ENCODE data around the gene PCDHA12.
"Not testable (repeated sequence)": the region's sequence is repeated elsewhere in the genome, so short reads cannot be mapped to it uniquely, and the experiment has no call there.

The PCDHA12 gene

DNA sequence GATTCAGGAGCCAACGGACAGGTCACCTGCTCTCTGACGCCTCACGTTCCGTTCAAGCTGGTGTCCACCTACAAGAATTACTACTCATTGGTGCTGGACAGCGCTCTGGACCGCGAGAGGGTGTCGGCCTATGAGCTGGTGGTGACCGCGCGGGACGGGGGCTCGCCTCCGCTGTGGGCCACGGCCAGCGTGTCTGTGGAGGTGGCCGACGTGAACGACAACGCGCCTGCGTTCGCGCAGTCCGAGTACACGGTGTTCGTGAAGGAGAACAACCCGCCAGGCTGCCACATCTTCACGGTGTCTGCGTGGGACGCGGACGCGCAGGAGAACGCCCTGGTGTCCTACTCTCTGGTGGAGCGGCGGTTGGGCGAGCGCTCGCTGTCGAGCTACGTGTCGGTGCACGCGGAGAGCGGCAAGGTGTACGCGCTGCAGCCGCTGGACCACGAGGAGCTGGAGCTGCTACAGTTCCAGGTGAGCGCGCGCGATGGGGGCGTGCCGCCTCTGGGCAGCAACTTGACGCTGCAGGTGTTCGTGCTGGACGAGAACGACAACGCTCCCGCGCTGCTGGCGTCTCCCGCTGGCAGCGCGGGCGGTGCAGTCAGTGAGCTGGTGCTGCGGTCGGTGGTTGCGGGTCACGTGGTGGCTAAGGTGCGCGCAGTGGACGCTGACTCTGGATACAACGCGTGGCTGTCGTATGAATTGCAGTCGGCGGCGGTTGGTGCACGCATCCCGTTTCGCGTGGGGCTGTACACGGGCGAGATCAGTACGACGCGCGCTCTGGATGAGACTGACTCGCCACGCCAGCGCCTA is 17.7 kb upstream of the PCDHA12 start:
- no peak for DNase-seq (ENCODE audit: low read depth)

DNA sequence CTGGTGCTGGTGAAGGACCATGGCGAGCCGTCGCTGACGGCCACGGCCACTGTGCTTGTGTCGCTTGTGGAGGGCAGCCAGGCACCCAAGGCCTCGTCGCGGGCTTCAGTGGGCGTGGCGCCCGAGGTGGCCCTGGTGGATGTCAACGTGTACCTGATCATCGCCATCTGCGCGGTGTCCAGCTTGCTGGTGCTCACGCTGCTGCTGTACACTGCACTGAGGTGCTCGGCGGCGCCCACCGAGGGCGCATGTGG is 17.2 kb upstream of the PCDHA12 start:
- no peak for DNase-seq (ENCODE audit: low read depth)

DNA sequence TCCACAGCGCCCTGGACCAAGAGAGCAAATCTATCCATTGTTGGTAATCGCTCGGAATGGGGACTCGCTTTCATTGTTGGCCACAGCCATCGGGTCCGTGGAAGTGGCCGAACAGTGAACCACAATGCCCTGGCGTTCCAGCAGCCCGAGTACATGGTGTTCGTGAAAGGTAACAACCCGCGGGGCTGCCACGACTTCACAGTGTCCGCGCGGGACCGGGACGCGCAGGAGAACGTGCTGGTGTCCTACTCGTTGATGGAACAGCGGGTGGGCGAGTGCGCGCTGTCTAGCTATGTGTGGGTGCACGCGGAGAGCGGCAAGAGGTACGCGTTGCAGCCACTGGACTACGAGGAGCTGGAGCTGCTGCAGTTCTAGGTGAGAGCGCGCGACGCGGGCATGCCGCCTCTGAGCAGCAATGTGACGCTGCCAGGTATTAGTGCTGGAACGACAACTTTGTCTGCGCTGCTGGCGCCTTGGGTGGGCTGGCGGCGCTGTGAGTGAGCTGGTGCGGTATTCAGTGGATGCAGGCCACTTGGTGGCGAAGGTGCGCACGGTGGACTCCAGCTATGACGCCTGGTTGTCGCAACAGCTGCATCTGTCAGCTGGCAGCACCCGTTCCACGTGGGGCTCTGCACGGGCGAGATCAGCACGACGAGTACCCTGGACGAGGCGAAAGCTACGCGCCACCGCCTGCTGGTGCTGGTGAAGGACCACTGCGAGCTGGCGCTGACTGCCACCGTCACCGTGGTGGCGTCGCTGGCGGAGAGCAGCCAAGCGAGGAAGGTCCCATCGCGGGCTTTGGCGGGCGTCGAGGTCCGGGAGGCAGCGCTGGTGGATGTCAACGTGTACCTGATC is 12.4 kb upstream of the PCDHA12 start:
- DNase-seq (ENCODE audit: low read depth): no peak

DNA sequence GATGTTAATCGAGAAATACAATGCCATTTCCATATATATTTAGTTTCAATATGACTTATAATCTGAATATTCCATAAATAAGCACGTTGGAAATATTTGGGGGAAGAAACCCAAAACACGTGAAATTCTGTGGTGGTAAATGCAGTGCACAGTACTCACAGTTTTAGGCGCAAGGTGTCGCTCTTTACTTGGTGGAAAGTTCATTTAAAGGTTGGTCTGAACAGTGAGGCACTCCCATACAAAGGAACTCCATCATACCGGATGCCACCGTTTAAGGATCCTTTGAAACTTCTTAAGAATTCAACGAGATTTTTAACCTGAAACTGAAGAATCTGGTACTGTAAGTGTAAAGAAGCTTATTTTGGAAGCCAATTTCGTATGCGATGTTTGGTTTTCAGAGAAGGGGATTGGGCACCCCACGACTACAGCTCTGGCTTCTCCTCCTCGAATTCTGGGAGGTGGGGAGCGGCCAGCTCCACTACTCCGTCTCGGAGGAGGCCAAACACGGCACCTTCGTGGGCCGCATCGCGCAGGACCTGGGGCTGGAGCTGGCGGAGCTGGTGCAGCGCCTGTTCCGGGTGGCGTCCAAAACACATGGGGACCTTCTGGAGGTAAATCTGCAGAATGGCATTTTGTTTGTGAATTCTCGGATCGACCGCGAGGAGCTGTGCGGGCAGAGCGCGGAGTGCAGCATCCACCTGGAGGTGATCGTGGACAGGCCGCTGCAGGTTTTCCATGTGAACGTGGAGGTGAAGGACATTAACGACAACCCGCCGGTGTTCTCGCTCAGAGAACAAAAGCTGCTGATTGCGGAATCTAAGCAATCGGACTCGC is 6.2 kb upstream of the PCDHA12 start, which contains the start of gene PCDHA11:
Gene PCDHA11, plus strand, starts transcription at position 237 of the 834 bp plus-strand sequence. Its CDS starts 147 bp downstream, at position 384.
- no peak for DNase-seq (ENCODE audit: low read depth)

DNA sequence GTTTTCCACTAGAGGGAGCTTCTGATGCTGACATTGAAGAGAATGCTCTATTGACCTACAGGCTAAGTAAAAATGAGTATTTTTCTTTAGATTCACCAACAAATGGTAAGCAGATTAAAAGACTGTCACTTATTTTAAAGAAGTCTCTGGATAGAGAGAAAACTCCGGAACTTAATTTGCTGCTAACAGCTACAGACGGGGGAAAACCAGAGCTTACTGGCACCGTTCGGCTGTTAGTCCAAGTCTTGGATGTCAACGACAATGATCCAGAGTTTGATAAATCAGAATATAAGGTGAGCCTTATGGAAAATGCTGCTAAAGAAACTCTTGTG is 5.6 kb upstream of the PCDHA12 start:
- DNase-seq (ENCODE audit: low read depth): no peak

DNA sequence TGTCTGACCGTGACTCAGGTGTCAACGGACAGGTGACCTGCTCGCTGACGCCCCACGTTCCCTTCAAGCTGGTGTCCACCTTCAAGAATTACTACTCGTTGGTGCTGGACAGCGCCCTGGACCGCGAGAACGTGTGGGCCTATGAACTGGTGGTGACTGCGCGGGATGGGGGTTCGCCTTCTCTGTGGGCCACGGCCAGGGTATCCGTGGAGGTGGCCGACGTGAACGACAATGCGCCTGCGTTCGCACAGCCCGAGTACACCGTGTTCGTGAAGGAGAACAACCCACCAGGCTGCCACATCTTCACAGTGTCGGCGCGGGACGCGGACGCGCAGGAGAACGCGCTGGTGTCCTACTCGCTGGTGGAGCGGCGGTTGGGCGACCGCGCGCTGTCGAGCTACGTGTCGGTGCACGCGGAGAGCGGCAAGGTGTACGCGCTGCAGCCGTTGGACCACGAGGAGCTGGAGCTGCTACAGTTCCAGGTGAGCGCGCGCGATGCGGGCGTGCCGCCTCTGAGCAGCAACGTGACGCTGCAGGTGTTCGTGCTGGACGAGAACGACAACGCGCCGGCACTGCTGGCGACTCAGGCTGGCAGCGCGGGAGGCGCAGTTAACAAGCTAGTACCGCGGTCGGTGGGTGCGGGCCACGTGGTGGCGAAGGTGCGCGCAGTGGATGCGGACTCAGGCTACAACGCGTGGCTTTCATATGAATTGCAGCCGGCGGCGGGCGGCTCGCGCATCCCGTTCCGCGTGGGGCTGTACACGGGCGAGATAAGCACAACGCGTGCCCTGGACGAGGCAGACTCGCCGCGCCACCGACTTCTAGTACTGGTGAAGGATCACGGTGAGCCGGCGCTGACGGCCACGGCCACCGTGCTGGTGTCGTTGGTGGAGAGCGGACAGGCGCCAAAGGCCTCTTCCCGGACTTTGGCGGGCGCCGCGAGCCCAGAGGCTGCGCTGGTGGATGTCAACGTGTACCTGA is 4.6 kb upstream of the PCDHA12 start:
- no peak for DNase-seq (ENCODE audit: low read depth)

DNA sequence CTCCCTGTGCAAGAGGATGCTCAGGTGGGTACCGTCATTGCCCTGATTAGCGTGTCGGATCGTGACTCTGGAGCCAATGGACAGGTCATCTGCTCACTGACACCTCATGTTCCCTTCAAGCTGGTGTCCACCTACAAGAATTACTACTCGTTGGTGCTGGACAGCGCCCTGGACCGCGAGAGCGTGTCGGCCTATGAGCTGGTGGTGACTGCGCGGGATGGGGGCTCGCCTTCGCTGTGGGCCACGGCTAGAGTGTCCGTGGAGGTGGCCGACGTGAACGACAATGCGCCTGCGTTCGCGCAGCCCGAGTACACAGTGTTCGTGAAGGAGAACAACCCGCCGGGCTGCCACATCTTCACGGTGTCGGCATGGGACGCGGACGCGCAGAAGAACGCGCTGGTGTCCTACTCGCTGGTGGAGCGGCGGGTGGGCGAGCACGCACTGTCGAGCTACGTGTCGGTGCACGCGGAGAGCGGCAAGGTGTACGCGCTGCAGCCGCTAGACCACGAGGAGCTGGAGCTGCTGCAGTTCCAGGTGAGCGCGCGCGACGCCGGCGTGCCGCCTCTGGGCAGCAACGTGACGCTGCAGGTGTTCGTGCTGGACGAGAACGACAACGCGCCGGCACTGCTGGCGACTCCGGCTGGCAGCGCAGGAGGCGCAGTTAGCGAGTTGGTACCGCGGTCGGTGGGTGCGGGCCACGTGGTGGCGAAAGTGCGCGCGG is 1.6 kb downstream of the PCDHA12 start:
- not testable (repeated sequence) for DNase-seq (ENCODE audit: low read depth)

DNA sequence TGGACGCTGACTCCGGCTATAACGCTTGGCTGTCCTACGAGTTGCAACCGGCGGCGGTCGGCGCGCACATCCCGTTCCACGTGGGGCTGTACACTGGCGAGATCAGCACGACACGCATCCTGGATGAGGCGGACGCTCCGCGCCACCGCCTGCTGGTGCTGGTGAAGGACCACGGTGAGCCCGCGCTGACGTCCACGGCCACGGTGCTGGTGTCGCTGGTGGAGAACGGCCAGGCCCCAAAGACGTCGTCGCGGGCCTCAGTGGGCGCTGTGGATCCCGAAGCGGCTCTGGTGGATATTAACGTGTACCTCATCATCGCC is 2.1 kb downstream of the PCDHA12 start:
- no peak for DNase-seq (ENCODE audit: low read depth)

DNA sequence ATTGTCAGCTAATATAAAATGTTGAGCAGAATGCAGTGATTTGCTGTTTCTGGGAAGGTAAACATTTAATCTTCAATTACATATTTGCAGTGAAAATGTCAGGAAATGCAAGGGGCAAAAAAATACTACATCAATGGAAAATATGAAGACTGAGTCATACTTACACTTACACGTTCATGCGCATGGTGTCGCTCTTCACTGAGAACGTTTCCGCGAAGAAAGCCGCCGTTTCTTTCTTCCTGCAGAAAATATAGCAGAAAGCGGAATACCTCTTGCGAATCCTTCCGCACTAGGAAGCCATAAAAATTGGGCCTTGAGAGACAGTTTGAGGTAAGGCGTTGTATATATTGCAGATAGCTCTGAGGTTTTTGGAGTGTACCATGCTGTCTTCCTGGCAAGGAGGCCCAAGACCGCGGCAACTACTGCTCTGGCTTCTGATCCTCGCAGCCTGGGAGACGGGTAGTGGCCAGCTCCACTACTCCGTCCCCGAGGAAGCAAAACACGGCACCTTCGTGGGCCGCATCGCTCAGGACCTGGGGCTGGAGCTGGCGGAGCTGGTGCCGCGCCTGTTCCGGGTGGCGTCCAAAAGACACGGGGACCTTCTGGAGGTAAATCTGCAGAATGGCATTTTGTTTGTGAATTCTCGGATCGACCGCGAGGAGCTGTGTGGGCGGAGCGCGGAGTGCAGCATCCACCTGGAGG is 6.9 kb downstream of the PCDHA12 start, which contains the start of gene PCDHA13:
Gene PCDHA13, plus strand, starts transcription at position 236 of the 702 bp plus-strand sequence. Its CDS starts 145 bp downstream, at position 381.
- DNase-seq (ENCODE audit: low read depth): no peak

DNA sequence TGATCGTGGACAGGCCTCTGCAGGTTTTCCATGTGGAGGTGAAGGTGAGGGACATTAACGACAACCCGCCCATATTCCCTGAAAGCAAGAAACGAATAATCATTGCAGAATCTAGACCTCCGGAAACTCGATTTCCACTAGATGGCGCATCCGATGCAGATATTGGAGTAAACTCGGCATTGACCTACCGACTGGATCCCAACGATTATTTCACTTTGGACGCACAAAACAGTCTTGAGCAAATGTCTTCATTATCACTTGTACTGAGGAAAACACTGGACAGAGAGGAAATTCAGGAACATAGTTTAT is 7.4 kb downstream of the PCDHA12 start:
- DNase-seq (ENCODE audit: low read depth): no peak

DNA sequence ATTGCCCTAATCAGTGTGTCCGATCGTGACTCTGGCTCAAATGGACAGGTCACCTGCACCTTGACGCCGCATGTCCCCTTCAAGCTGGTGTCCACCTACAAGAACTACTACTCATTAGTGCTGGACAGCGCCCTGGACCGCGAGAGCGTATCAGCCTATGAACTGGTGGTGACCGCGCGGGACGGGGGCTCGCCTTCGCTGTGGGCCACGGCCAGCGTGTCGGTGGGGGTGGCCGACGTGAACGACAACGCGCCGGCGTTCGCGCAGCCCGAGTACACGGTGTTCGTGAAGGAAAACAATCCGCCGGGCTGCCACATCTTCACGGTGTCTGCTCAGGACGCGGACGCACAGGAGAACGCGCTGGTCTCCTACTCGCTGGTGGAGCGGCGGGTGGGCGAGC is 8.3 kb downstream of the PCDHA12 start:
- no peak for DNase-seq (ENCODE audit: low read depth)

DNA sequence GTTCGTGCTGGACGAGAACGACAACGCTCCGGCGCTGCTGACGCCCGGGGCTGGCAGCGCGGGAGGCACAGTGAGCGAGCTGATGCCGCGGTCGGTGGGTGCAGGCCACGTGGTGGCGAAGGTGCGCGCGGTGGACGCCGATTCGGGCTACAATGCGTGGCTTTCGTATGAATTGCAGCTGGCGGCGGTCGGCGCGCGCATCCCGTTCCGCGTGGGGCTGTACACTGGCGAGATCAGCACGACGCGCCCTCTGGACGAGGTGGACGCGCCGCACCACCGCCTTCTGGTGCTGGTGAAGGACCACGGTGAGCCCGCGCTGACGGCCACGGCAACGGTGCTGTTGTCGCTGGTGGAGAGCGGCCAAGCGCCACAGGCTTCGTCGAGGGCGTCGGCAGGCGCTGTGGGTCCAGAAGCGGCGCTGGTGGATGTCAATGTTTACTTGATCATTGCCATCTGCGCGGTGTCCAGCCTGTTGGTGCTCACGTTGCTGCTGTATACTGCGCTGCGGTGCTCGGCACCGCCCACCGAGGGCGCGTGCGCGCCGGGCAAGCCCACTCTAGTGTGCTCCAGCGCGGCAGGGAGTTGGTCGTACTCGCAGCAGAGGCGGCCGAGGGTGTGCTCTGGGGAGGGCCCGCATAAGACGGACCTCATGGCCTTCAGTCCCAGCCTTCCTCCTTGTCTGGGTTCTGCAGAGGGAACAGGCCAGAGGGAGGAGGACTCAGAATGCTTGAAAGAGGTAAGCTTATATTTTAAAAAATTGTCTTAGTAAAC is 9.0 kb downstream of the PCDHA12 start:
- DNase-seq (ENCODE audit: low read depth): no peak

DNA sequence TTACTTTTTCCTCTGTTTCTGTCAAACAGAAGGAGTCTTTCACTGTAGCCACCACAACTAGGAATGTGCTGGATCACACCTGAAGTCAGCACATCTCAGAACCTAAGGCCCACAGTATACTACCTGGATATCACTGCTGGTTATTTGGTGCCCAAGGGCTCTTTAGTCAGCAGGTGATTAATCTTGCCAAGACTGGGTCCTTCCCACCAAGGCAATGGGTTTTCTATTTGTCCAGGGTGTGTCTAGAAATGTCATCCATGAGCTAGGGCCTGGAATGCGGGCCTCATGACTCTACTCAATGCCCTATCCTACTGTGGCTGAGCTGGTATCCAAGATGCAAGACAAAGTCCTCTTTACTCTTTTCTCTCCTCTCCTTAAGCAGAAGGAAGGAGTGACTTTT is 41.2 kb downstream of the PCDHA12 start:
- DNase-seq (ENCODE audit: low read depth): no peak

DNA sequence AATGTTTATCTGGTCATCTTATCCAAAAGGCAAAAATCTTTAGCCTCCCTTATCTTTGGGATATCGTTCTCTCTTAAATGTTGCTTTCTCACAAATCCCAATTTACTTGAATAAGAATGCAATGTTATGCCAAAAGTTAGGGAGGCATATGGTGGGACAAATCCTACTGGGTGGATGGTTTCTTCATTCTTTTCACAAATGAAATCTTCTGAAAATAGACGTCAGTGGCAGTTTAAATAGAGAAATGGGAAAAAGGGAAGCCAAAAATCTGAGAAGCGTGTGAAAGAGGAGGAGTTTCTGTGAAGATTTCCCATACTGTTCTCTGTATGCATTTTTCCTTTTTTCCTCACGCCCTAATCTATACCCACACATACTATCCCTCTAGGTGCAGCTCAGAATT is 48.5 kb downstream of the PCDHA12 start:
- no peak for DNase-seq (ENCODE audit: low read depth)

DNA sequence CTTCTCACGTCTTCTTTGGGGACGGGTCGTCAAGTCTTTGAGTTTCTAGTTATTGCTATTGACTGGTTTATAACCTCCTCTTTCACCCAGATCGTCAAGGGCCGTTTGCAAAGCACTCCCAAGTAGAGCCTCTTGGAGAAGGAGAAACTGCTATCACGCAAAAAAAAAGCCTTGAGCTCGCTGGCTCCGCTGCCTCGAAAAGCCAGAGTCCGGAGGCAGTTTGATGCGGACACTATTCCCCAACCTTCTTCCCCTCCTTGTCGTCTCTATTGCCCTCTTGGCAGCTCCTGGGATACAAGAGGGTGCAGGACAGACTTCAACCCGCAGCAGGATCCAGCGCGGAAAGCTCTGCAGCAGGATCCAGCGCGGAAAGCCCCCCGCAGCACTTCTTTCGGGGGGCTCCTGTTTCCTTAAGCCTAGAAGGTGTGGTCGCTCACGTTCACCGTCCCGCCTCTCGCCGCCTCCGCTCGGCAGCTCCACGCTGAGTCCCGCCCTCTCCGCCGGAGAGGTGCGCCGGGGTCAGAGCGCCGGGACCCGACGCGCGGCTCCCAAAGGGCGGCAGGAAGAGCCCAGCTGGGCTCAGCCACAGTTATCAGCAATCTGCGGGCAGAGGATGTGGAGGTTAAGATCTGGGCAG is 50.8 kb downstream of the PCDHA12 start, which contains the start of gene PCDHAC1:
Gene PCDHAC1, plus strand, starts transcription at position 494 of the 637 bp plus-strand sequence. CDS start 594 bp downstream, outside the sequence.
- DNase-seq (ENCODE audit: low read depth): no peak

DNA sequence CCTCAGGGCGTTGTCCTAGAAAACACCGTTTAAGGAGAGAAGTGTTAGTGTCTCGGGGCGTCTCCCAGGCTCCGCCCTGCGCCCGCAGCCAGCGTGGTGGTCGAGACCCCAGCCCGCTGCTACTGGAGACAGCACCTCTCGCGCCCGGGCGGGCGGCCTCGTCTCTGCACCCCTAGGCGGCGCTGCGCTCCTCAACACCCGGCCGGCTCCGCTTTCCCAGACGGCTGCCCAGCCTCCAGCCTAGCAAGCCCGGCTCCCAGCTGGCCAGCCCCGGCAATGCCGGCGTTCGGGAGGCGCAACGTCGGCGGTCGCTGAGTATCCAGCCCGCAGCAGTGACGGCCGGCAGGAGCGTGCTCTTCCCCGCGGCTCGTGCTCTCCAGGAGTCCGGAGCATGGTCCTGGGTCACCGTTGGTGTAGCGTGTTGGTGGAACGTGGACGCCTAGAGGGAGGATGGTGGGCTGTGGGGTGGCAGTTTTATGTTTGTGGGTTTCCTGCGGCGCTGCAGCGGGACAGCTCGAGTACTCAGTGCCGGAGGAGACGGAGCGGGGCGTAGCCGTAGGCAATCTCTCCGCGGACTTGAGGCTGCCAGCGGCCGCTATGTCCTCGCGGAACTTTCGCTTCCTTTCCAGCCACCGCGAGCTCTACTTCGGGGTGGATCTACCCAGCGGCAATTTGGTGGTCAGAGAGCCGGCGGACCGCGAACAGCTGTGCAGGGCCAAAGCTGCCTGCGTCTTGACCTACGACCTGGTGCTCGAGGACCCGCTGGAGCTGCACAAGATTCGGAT is 51.5 kb downstream of the PCDHA12 start:
- no peak for DNase-seq (ENCODE audit: low read depth)

DNA sequence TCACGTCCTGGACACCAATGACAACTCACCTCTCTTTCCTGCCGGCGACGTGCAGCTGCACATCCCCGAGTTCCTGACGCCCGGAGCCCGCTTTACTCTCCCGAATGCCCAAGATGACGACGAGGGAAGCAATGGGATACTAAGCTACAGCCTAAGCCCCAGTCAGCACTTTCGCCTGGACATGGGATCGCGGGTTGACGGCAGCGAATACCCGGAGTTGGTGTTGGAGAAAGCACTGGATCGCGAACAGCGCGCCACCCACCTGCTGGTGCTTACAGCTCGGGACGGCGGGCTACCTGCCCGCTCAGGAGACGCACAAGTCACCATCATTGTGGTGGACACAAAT is 52.1 kb downstream of the PCDHA12 start:
- no peak for DNase-seq (ENCODE audit: low read depth)
